Measurements from ENCODE around the gene DAGLA.

Gene DAGLA

GRCh38 chr11:61754534-61755482 is 74.6 kb downstream of the DAGLA start:
- no peak overlapping the region for H3K4me3 ChIP-seq (ENCODE audit: low read length)
- no peak for TF ChIP-seq ZNF274 (IDR thresholded peaks at IDR 0.05; ENCODE audit: low read depth, low read length)

- H3K4me3 ChIP-seq (ENCODE audit: low read length), result no peak overlapping the region
- TF ChIP-seq ZNF274 (IDR thresholded peaks at IDR 0.05; ENCODE audit: low read depth, low read length), result no peak
These were observed 75.9 kb downstream of the DAGLA start for GRCh38 chr11:61756147-61756451.

GRCh38 chr11:61756452-61757212 is 76.4 kb downstream of the DAGLA start:
- H3K4me3 ChIP-seq (ENCODE audit: low read length), result no peak overlapping the region
- no peak for TF ChIP-seq ZNF274 (IDR thresholded peaks at IDR 0.05; ENCODE audit: low read depth, low read length)

GRCh38 chr11:61757213-61757862 is 77.1 kb downstream of the DAGLA start:
- no peak for TF ChIP-seq ZNF274 (IDR thresholded peaks at IDR 0.05; ENCODE audit: low read depth, low read length)
- no peak overlapping the region for H3K4me3 ChIP-seq (ENCODE audit: low read length)

- no peak for TF ChIP-seq ZNF274 (IDR thresholded peaks at IDR 0.05; ENCODE audit: low read depth, low read length)
- H3K4me3 ChIP-seq (ENCODE audit: low read length), result no peak overlapping the region
These were observed 80.8 kb downstream of the DAGLA start for GRCh38 chr11:61760946-61761345.

- no peak overlapping the region for H3K4me3 ChIP-seq (ENCODE audit: low read length)
These were observed 81.4 kb downstream of the DAGLA start for GRCh38 chr11:61761440-61762222.

GRCh38 chr11:61762223-61762615 is 82.0 kb downstream of the DAGLA start:
- TF ChIP-seq ZNF274 (IDR thresholded peaks at IDR 0.05; ENCODE audit: low read depth, low read length), result no peak
- H3K4me3 ChIP-seq (ENCODE audit: low read length), result no peak overlapping the region

More at GRCh38 chr11:61761440-61762222, 81.4 kb downstream of the DAGLA start:
- TF ChIP-seq ZNF274 (IDR thresholded peaks at IDR 0.05; ENCODE audit: low read depth, low read length), result no peak

- TF ChIP-seq ZNF274 (IDR thresholded peaks at IDR 0.05; ENCODE audit: low read depth, low read length), result no peak
- no peak overlapping the region for H3K4me3 ChIP-seq (ENCODE audit: low read length)
These were observed 82.6 kb downstream of the DAGLA start for GRCh38 chr11:61762798-61763197.

GRCh38 chr11:61763930-61764605 is 83.9 kb downstream of the DAGLA start:
- no peak overlapping the region for H3K4me3 ChIP-seq (ENCODE audit: low read length)
- no peak for TF ChIP-seq ZNF274 (IDR thresholded peaks at IDR 0.05; ENCODE audit: low read depth, low read length)

GRCh38 chr11:61764606-61765260 is 84.5 kb downstream of the DAGLA start:
- no peak for TF ChIP-seq ZNF274 (IDR thresholded peaks at IDR 0.05; ENCODE audit: low read depth, low read length)
- no peak overlapping the region for H3K4me3 ChIP-seq (ENCODE audit: low read length)

GRCh38 chr11:61765550-61766253 is 85.5 kb downstream of the DAGLA start:
- H3K4me3 ChIP-seq (ENCODE audit: low read length), result no peak overlapping the region
- no peak for TF ChIP-seq ZNF274 (IDR thresholded peaks at IDR 0.05; ENCODE audit: low read depth, low read length)

GRCh38 chr11:61766353-61766841 is 86.2 kb downstream of the DAGLA start:
- no peak for TF ChIP-seq ZNF274 (IDR thresholded peaks at IDR 0.05; ENCODE audit: low read depth, low read length)
- H3K4me3 ChIP-seq (ENCODE audit: low read length), result no peak overlapping the region
